ENCODE results near the gene FOXS1.

FOXS1 gene

GRCh38 chr20:31869942-31870725, 24.7 kb upstream of the FOXS1 start, which contains the start of the genes DUSP15 and TTLL9:
TSS of gene DUSP15 (minus strand) at chr20:31870527. CDS start at chr20:31870337, 190 bp downstream.
TSS of gene TTLL9 (plus strand) at chr20:31870634. CDS start at chr20:31871127, 493 bp downstream.
- H3K27me3 ChIP-seq (ENCODE audit: control insufficient read depth in 1 of 2, insufficient read depth in 2 of 2, low read length in 2 of 2) = peaks cover 0 to 24% of the 10 kb centered on the region in 2 donors
- H3K27ac ChIP-seq (ENCODE audit: low read depth, low read length) = no peak within 1 kb of the TSS
- H3K9ac ChIP-seq (ENCODE audit: low read length) = no peak within 1 kb of the TSS

DNA sequence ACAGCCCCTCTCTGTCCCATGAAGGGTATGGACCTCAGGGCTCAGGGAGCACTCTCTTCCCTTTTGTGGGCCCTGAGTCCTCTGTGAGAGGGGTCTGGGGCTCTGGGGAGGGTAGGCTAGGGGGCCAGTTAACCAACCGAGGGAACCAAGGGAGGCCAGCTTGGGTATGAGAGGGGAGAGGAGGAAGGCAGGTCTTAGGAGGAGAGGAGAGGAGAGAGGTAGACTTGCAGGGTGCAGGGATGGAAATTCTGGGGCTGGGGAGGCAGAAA, 24.2 kb upstream of the FOXS1 start:
- Histone ChIP-seq H3K27ac (ENCODE audit: low read depth, low read length) (no peak overlapping the region), H3K4me1 (ENCODE audit: insufficient read depth, low read length) (peaks cover 7% of the 10 kb centered on the region), H3K4me3 (ENCODE audit: low read depth in 1 of 2, low read length in 2 of 2) (peak overlapping the region; percentile 11 to 63), H3K36me3 (ENCODE audit: insufficient read depth, low read length) (no peaks in the 10 kb centered on the region), H3K9me3 (ENCODE audit: low read length) (no peaks in the 10 kb centered on the region), H3K9ac (ENCODE audit: low read length) (no peak overlapping the region), H3K27me3 (ENCODE audit: control insufficient read depth in 1 of 2, insufficient read depth in 2 of 2, low read length in 2 of 2) (peaks cover 0 to 24% of the 10 kb centered on the region in 2 donors)

More at GRCh38 chr20:31869942-31870725, 24.7 kb upstream of the FOXS1 start, which contains the start of the genes DUSP15 and TTLL9:
- Histone ChIP-seq H3K36me3 (ENCODE audit: insufficient read depth, low read length) (no peaks in the 10 kb centered on the region), H3K4me3 (ENCODE audit: low read depth in 1 of 2, low read length in 2 of 2) (peak within 1 kb of the TSS; percentile 62 to 63), H3K4me1 (ENCODE audit: insufficient read depth, low read length) (peaks cover 7% of the 10 kb centered on the region), H3K9me3 (ENCODE audit: low read length) (no peaks in the 10 kb centered on the region)

DNA sequence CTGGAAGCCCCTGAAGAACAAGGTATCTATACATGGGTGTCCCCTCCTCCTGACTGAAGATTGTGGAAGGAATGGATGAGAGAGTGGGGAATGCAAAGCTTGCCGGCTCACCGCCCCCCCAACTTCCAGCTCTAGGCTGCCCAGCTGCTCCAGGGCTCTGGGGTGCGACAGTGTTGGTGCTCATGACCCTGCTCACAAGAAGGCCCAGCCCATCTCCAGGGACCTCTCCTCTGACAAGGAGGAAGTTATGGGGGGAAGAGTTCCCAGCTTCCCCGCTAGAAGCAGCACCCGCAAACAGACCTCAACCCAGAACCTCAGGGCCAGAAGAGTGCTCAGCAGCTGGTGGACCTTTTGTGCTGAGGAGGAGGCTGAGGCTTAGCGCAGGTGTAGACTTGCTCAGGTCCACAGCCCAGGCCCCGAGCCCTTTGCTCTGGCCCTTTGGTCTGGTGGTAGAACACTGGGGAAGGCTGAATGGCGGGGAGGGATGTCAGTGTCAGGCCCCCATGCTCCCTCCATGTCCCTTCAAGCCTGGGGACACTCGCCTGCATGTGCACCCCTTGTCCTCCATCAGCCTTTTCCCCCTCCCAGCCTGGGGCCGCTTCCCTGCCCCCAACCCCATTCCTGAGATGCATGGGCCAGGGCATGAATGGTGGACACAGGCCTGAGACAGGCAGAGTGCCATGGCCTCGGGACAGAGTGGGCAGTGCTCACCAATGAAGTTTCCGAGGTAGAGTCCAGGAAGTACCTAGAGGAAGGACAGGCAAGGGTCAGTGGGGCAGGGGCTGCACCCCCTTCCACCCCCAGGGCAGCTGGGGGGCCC, 23.7 kb upstream of the FOXS1 start:
- Histone ChIP-seq H3K9ac (ENCODE audit: low read length) (no peak overlapping the region), H3K36me3 (ENCODE audit: insufficient read depth, low read length) (no peaks in the 10 kb centered on the region), H3K9me3 (ENCODE audit: low read length) (no peaks in the 10 kb centered on the region), H3K4me3 (ENCODE audit: low read depth in 1 of 2, low read length in 2 of 2) (peak overlapping the region in 1 of 2 donors; percentile 63), H3K27me3 (ENCODE audit: control insufficient read depth in 1 of 2, insufficient read depth in 2 of 2, low read length in 2 of 2) (peaks cover 0 to 24% of the 10 kb centered on the region in 2 donors), H3K27ac (ENCODE audit: low read depth, low read length) (no peak overlapping the region), H3K4me1 (ENCODE audit: insufficient read depth, low read length) (peaks cover 7% of the 10 kb centered on the region)

DNA sequence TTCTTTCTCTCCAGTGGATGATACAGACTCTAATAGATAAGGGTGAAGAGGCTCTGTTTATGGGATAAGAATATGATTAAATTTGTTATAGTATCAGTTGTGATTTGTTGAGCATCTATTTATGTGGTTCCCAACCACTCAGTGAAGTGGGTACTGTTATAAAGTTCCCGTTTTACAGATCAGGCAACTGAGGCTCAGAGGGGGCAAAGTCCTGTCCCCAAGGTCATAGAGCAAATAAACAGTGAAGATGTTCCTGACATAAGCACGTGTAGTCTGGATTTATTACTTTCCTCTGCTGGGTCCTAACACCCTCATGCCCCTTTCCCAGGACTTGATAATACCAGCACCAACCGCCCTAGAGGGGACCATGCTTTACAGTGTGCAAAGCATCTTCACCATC, 20.8 kb upstream of the FOXS1 start:
- no peak overlapping the region for H3K9ac ChIP-seq (ENCODE audit: low read length)
- H3K9me3 ChIP-seq (ENCODE audit: low read length) = no peaks in the 10 kb centered on the region
- H3K27me3 ChIP-seq (ENCODE audit: control insufficient read depth in 1 of 2, insufficient read depth in 2 of 2, low read length in 2 of 2) = peaks cover 0 to 30% of the 10 kb centered on the region in 2 donors
- H3K36me3 ChIP-seq (ENCODE audit: insufficient read depth, low read length) = no peaks in the 10 kb centered on the region
- no peak overlapping the region for H3K4me3 ChIP-seq (ENCODE audit: low read depth in 1 of 2, low read length in 2 of 2)
- no peak overlapping the region for H3K27ac ChIP-seq (ENCODE audit: low read depth, low read length)
- H3K4me1 ChIP-seq (ENCODE audit: insufficient read depth, low read length) = peaks cover 7% of the 10 kb centered on the region

DNA sequence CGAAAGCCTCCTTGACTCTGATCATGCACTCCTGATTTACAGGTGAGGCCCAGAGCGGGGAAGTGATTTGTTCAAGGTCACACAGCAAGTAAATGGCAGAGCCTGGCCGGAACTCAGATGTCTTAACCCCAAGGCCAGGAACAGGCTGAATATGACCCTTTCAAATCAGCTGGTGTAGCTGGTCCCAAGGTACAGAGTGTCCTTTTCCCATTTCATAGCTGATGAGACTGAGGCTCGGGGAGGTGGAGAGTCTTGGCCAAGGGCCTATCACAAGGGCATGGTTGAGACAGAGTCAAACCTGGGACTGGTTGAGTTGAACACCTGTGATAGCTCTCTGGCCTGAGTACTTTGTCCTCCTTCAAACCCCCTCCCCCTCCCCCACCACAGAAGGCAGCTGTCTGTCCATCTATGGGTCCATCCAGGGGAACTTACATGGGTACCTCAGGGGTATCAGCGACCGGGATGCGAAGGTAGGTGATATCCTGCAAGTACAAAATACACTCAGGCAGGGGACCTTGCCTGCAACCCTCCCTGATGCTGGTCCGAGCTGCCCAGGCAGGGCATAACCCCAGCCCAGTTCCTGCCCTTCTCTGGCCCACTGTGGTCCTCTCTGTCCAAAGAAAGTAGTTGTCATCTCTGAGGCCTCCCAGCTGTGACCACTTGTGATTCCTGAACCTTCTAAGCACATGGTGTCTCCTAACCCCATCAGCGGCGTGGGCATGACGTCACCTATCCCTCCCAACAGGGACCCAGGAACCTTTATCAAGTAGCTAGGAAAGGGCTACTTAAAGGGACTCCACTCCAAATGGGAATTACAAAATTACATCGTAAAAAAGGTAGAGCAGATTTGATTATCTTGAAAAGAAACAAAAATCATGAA, 19.4 kb upstream of the FOXS1 start:
- Histone ChIP-seq H3K36me3 (ENCODE audit: insufficient read depth, low read length) (no peaks in the 10 kb centered on the region), H3K27ac (ENCODE audit: low read depth, low read length) (no peak overlapping the region), H3K4me3 (ENCODE audit: low read depth in 1 of 2, low read length in 2 of 2) (no peak overlapping the region), H3K27me3 (ENCODE audit: control insufficient read depth in 1 of 2, insufficient read depth in 2 of 2, low read length in 2 of 2) (peaks cover 11 to 33% of the 10 kb centered on the region in 2 donors), H3K4me1 (ENCODE audit: insufficient read depth, low read length) (peaks cover 16% of the 10 kb centered on the region), H3K9me3 (ENCODE audit: low read length) (no peaks in the 10 kb centered on the region), H3K9ac (ENCODE audit: low read length) (no peak overlapping the region)

DNA sequence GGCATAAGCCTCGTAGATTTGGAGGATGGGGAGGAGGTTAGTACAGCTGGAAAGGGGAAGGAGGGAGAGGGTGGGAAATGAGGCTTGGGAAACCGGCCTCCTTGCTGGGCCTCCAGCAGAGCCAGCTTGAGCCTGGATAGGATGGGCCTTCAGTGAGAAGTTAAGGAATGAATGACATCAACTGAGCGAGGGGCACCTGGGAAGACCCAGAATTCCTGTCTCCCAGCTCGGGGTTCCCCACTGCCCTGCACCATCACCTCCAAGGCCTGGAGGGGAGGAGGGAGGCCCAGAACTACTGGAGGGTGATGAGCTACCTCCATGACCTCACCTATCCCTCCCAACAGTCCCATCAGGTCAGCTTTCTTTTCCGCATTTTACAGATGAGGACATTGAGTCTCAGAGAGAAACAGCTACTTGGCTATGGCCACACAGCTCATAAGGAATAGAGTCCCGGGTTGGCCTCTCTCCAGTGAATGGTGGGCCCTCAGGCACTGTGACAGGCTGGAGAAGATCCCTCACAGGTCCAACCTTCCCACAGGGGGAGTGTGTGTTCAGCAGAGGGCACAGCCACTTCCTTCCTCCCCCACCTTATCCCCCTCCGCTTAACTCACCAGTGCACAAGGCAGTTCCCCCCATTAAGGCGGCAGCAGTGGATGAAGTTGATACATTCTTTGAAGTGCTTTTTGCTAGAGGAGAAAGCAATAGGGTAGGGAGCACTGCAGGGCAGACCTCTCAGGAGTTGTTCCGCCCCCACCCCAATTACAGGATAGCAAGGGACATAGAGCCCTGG, 18.1 kb upstream of the FOXS1 start:
- Histone ChIP-seq H3K4me3 (ENCODE audit: low read depth in 1 of 2, low read length in 2 of 2) (no peak overlapping the region), H3K27ac (ENCODE audit: low read depth, low read length) (no peak overlapping the region), H3K36me3 (ENCODE audit: insufficient read depth, low read length) (no peaks in the 10 kb centered on the region), H3K9me3 (ENCODE audit: low read length) (no peaks in the 10 kb centered on the region), H3K4me1 (ENCODE audit: insufficient read depth, low read length) (peaks cover 10% of the 10 kb centered on the region), H3K27me3 (ENCODE audit: control insufficient read depth in 1 of 2, insufficient read depth in 2 of 2, low read length in 2 of 2) (peaks cover 24 to 34% of the 10 kb centered on the region in 2 donors), H3K9ac (ENCODE audit: low read length) (no peak overlapping the region)

GRCh38 chr20:31862506-31862905, 17.1 kb upstream of the FOXS1 start:
- no peak overlapping the region for H3K4me3 ChIP-seq (ENCODE audit: low read depth in 1 of 2, low read length in 2 of 2)
- H3K4me1 ChIP-seq (ENCODE audit: insufficient read depth, low read length) = peaks cover 10% of the 10 kb centered on the region
- no peaks in the 10 kb centered on the region for H3K9me3 ChIP-seq (ENCODE audit: low read length)
- H3K27ac ChIP-seq (ENCODE audit: low read depth, low read length) = no peak overlapping the region
- H3K27me3 ChIP-seq (ENCODE audit: control insufficient read depth in 1 of 2, insufficient read depth in 2 of 2, low read length in 2 of 2) = peaks cover 25 to 42% of the 10 kb centered on the region in 2 donors
- no peaks in the 10 kb centered on the region for H3K36me3 ChIP-seq (ENCODE audit: insufficient read depth, low read length)
- H3K9ac ChIP-seq (ENCODE audit: low read length) = no peak overlapping the region

DNA sequence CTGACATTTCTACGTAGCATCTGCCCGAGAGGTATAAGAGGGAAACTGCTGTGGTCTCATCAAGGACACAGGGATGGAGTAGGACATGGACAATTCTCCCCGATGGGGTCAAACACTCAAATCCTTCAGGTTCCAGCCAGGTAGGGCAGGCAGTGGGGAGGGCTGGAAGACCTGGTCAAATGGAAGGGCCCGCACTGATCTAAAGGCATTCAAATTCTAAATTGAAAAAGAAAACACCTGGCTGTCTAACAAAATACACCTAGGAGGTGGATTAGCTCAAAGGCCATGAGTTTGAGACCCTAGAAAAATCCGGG, 16.7 kb upstream of the FOXS1 start:
- H3K27me3 ChIP-seq (ENCODE audit: control insufficient read depth in 1 of 2, insufficient read depth in 2 of 2, low read length in 2 of 2) = peaks cover 25 to 42% of the 10 kb centered on the region in 2 donors
- H3K9ac ChIP-seq (ENCODE audit: low read length) = no peak overlapping the region
- no peaks in the 10 kb centered on the region for H3K9me3 ChIP-seq (ENCODE audit: low read length)
- H3K27ac ChIP-seq (ENCODE audit: low read depth, low read length) = no peak overlapping the region
- H3K4me3 ChIP-seq (ENCODE audit: low read depth in 1 of 2, low read length in 2 of 2) = no peak overlapping the region
- H3K4me1 ChIP-seq (ENCODE audit: insufficient read depth, low read length) = peaks cover 10% of the 10 kb centered on the region
- no peaks in the 10 kb centered on the region for H3K36me3 ChIP-seq (ENCODE audit: insufficient read depth, low read length)

DNA sequence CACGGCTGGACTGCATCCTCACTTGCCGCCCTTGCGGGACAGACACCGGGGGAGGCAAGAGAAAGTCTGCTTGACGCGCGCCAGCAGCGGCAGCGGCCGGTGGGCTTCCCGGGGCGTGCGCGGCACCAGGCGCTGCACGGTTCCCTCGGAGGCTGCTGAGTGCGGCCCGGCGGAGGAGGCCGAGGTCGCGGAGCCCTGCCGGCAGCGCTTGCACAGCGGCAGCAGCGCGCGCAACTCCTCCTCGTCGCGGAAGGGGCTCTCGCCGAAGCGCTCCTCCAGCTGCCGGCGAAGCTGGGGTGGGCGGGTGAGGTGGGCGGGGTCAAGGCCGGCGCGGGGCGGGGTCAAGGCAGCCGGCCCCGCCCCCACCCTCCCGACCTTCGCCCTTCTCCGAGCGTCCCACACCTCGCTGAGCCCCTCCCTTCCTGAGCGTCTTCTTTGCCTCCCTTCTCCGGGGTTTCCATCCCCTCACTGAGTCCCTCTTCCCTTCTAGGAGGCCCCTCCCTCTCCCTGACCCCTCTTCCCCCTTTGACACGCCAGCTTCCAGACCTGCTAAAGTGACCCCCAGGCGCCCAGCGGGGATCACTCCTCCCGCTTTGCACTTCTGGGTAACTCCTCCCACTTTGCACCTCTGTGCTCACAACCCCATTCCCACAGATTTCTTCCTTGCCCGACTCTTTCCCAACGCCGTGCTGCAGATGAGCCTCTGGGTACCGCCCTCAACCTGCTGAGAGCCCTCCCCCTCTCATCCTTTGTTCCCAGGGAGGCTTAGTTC, 16.2 kb upstream of the FOXS1 start:
- Histone ChIP-seq H3K9me3 (ENCODE audit: low read length) (no peaks in the 10 kb centered on the region), H3K27me3 (ENCODE audit: control insufficient read depth in 1 of 2, insufficient read depth in 2 of 2, low read length in 2 of 2) (peaks cover 25 to 46% of the 10 kb centered on the region in 2 donors), H3K4me1 (ENCODE audit: insufficient read depth, low read length) (peaks cover 10% of the 10 kb centered on the region), H3K4me3 (ENCODE audit: low read depth in 1 of 2, low read length in 2 of 2) (peak overlapping the region; percentile 35 to 47), H3K27ac (ENCODE audit: low read depth, low read length) (no peak overlapping the region), H3K36me3 (ENCODE audit: insufficient read depth, low read length) (no peaks in the 10 kb centered on the region), H3K9ac (ENCODE audit: low read length) (no peak overlapping the region)

- Histone ChIP-seq H3K27me3 (ENCODE audit: control insufficient read depth in 1 of 2, insufficient read depth in 2 of 2, low read length in 2 of 2) (peaks cover 25 to 46% of the 10 kb centered on the region in 2 donors), H3K36me3 (ENCODE audit: insufficient read depth, low read length) (no peaks in the 10 kb centered on the region), H3K4me1 (ENCODE audit: insufficient read depth, low read length) (peaks cover 10% of the 10 kb centered on the region), H3K9me3 (ENCODE audit: low read length) (no peaks in the 10 kb centered on the region), H3K9ac (ENCODE audit: low read length) (no peak overlapping the region), H3K27ac (ENCODE audit: low read depth, low read length) (no peak overlapping the region), H3K4me3 (ENCODE audit: low read depth in 1 of 2, low read length in 2 of 2) (peak overlapping the region; percentile 35 to 47)
Measured at GRCh38 chr20:31861135-31861384, 15.7 kb upstream of the FOXS1 start.

Measured in muscle layer of colon (tissue), 2 donors.